IMR-90 (cell line): Measurements from ENCODE around the gene LHX5. TPM values are rescaled to one million over a fixed set of nuclear protein-coding genes. Genes with fewer than 3 reads are reported as not detected.

Experiments
- ATAC-seq: fragments of 200-7000 bp; cut with Tn5 transposase; 2 replicates; pipeline ENCODE4 v1.9.1; 2020; ENCODE audit warnings: low read depth, mild to moderate bottlenecking, moderate library complexity
- BruUV-seq: library from RNA; stranded (reverse); fragments of 400-500 nt; replicated peaks from 2 replicates; lab custom pipeline; 2021; lab: Mats Ljungman, UMichigan
- CTCF ChIA-PET: fragments of 300-600 bp; formaldehyde crosslinking; extraction: SDS; loops from one replicate; lab custom pipeline; 2021; ENCODE audit warnings: antibody characterized with exemption; lab: Yijun Ruan, JAX
- POLR2A ChIA-PET: fragments of 300-600 bp; sonication (Branson Sonifier 250); formaldehyde crosslinking; loops from one replicate; lab custom pipeline; 2022; ENCODE audit warnings: antibody characterized with exemption; ENCODE audit not compliant: unreplicated experiment; lab: Charles Lee
- DNase-seq: peaks from one replicate; pipeline ENCODE4 v3.0.0; 2013
- H2AFZ ChIP-seq: replicated peaks from 2 replicates; pipeline ENCODE3; 2013; ENCODE audit warnings: low read length, mild to moderate bottlenecking; ENCODE audit not compliant: poor library complexity
- H2AK5ac ChIP-seq: 2 replicates; pipeline ENCODE4 v1.6.1; 2013; ENCODE audit warnings: low read depth, low read length, inconsistent platforms
- H2AK9ac ChIP-seq: replicated peaks from 2 replicates; pipeline ENCODE3; 2013; ENCODE audit warnings: mild to moderate bottlenecking, low read depth, low read length, moderate library complexity; ENCODE audit not compliant: poor library complexity
- H2BK120ac ChIP-seq: 2 replicates; pipeline ENCODE4 v1.6.1; 2013; ENCODE audit warnings: low read depth, low read length, inconsistent platforms
- H2BK15ac ChIP-seq: 3 replicates; pipeline ENCODE4 v1.6.1; 2013; ENCODE audit warnings: low read depth, low read length, inconsistent platforms
- H2BK20ac ChIP-seq: 2 replicates; pipeline ENCODE4 v1.6.1; 2013; ENCODE audit warnings: low read depth, mild to moderate bottlenecking, inconsistent platforms, low read length, moderate library complexity
- H2BK5ac ChIP-seq: 2 replicates; pipeline ENCODE4 v1.6.1; 2013; ENCODE audit warnings: mild to moderate bottlenecking, low read depth, low read length, inconsistent platforms; ENCODE audit not compliant: poor library complexity, severe bottlenecking
- H3K14ac ChIP-seq: replicated peaks from 2 replicates; pipeline ENCODE4 v1.6.1; 2013; ENCODE audit warnings: low read depth, low read length, inconsistent platforms
- H3K18ac ChIP-seq: 2 replicates; pipeline ENCODE4 v1.6.1; 2013; ENCODE audit warnings: low read depth, low read length, control low read depth
- H3K23ac ChIP-seq: 2 replicates; pipeline ENCODE4 v1.6.1; 2013; ENCODE audit warnings: low read depth, low read length, inconsistent platforms
- H3K27ac ChIP-seq: 2 replicates; pipeline ENCODE4 v1.5.1; 2013; ENCODE audit warnings: mild to moderate bottlenecking, control low read depth, low read length; ENCODE audit not compliant: insufficient read depth
- H3K27me3 ChIP-seq: 2 replicates; pipeline ENCODE4 v1.6.1; 2013; ENCODE audit warnings: low read length; ENCODE audit not compliant: control insufficient read depth, insufficient read depth
- H3K36me3 ChIP-seq: 2 replicates; pipeline ENCODE4 v1.6.1; 2013; ENCODE audit warnings: low read length, mixed read lengths; ENCODE audit not compliant: control insufficient read depth, insufficient read depth
- H3K4ac ChIP-seq: 2 replicates; pipeline ENCODE4 v1.6.1; 2013; ENCODE audit warnings: low read depth, low read length, inconsistent platforms
- H3K4me1 ChIP-seq: 2 replicates; pipeline ENCODE4 v1.6.1; 2013; ENCODE audit warnings: low read length, mixed read lengths; ENCODE audit not compliant: control insufficient read depth, insufficient read depth
- H3K4me2 ChIP-seq: 2 replicates; pipeline ENCODE4 v1.6.1; 2013; ENCODE audit warnings: low read depth, mild to moderate bottlenecking, control low read depth, low read length, moderate library complexity
- H3K4me3 ChIP-seq: 2 replicates; pipeline ENCODE4 v1.5.1; 2013; ENCODE audit warnings: low read depth, mild to moderate bottlenecking, control low read depth, low read length, moderate library complexity; ENCODE audit not compliant: insufficient read depth
- H3K56ac ChIP-seq: 2 replicates; pipeline ENCODE4 v1.6.1; 2013; ENCODE audit warnings: low read length, inconsistent platforms; ENCODE audit not compliant: insufficient read depth; ENCODE audit errors: extremely low read depth
- H3K79me1 ChIP-seq, 2 experiments: 2 replicates each; pipeline ENCODE4 v1.6.1; 2013; ENCODE audit warnings: low read length in 2 of 2, inconsistent platforms in 1 of 2, low read depth in 1 of 2
- H3K9ac ChIP-seq: 2 replicates; pipeline ENCODE4 v1.6.1; 2013; ENCODE audit warnings: low read depth, low read length, control low read depth
- H3K9me1 ChIP-seq: 2 replicates; pipeline ENCODE4 v1.6.1; 2013; ENCODE audit warnings: low read length, inconsistent platforms; ENCODE audit not compliant: insufficient read depth
- H3K9me3 ChIP-seq: 2 replicates; pipeline ENCODE4 v1.6.1; 2013; ENCODE audit warnings: low read length; ENCODE audit not compliant: control insufficient read depth, insufficient read depth
- H4K20me1 ChIP-seq: 2 replicates; pipeline ENCODE4 v1.6.1; 2013; ENCODE audit warnings: low read length, inconsistent platforms; ENCODE audit not compliant: insufficient read depth
- H4K5ac ChIP-seq: 2 replicates; pipeline ENCODE4 v1.6.1; 2013; ENCODE audit warnings: mild to moderate bottlenecking, low read depth, low read length, control low read depth
- H4K8ac ChIP-seq, 2 experiments: 2 replicates each; pipeline ENCODE4 v1.6.1; 2013; ENCODE audit warnings: low read depth in 2 of 2, low read length in 2 of 2, control low read depth in 1 of 2, inconsistent platforms in 1 of 2
- H4K91ac ChIP-seq: 2 replicates; pipeline ENCODE4 v1.6.1; 2013; ENCODE audit warnings: low read depth, low read length, inconsistent platforms; ENCODE audit not compliant: insufficient read depth
- BHLHE40 ChIP-seq: fragments of 150-350 bp; IDR thresholded peaks from 2 replicates; pipeline ENCODE4 v1.6.1; 2016; ENCODE audit warnings: mild to moderate bottlenecking, low read depth, low read length
- CTCF ChIP-seq: conservative IDR thresholded peaks from 2 replicates; pipeline ENCODE4 v1.5.1; 2012; ENCODE audit warnings: mild to moderate bottlenecking, low read depth, low read length, improper control_type of control experiment
- RAD21 ChIP-seq: IDR thresholded peaks from 2 replicates; pipeline ENCODE4 v1.6.1; 2012; ENCODE audit warnings: low read length, improper control_type of control experiment
- SMC3 ChIP-seq: fragments of 150-350 bp; IDR thresholded peaks from 2 replicates; pipeline ENCODE4 v1.6.1; 2016; ENCODE audit warnings: low read depth, mild to moderate bottlenecking, antibody characterized with exemption, low read length, moderate library complexity
- WGBS, 2 experiments: methylation state at CpG; one replicate each; pipeline versions ENCODE4 v1.1.5 to v1.1.7; 2013; ENCODE audit warnings: missing lambda C conversion rate in 2 of 2; ENCODE audit not compliant: insufficient read length in 1 of 2; ENCODE audit errors: extremely low coverage in 2 of 2; 5-methylcytosine and 5-hydroxymethylcytosine counted together
- dilution Hi-C: fragments of 300-500 bp; cut with HindIII; formaldehyde crosslinking; loops from one replicate; pipeline ENCODE4 v1.14.3; 2018; ENCODE audit warnings: low sequenced_read_pairs; ENCODE audit not compliant: unreplicated experiment
- in situ Hi-C: fragments of 300-500 bp; cut with MboI; formaldehyde crosslinking; loops from 3 replicates; pipeline ENCODE4 v1.14.3; 2019; ENCODE audit warnings: low sequenced_read_pairs, inconsistent platforms, mixed read lengths
- intact Hi-C: fragments of 100-400 bp; cut with micrococcal nuclease; formaldehyde crosslinking; loops from 2 replicates; pipeline ENCODE4 v1.10.0; 2022
- polyA plus RNA-seq, 3 experiments: library from polyadenylated mRNA; depleted of rRNA; stranded (reverse); fragments of >200 nt; gene quantifications; 2 replicates each; pipeline ENCODE4 v1.2.3, GENCODE V29; 2012; ENCODE audit warnings: low replicate concordance in 1 of 3
- total RNA-seq: library from RNA; depleted of rRNA; stranded (reverse); fragments of >200 nt; gene quantifications from 2 replicates; pipeline ENCODE4 v1.2.3, GENCODE V29; 2012
- TF ChIP-seq, protein P1 (sequence below): fragments of 150-350 bp; IDR thresholded peaks from 2 replicates; pipeline ENCODE4 v1.6.1; 2016; ENCODE audit warnings: low read depth, mild to moderate bottlenecking, low read length, moderate library complexity, borderline replicate concordance

Gene LHX5
- total and polyA plus RNA-seq, 2 of the 4 experiments (the other 2 are of a cell fraction), result not detected

- CTCF ChIA-PET, result no interaction called here
- H3K4ac ChIP-seq, result no peak overlapping the region
- H2AK5ac ChIP-seq, result no peak overlapping the region
- no peak overlapping the region for H4K91ac ChIP-seq
- H4K8ac ChIP-seq, result no peak overlapping the region
- no CpG with 5 or more reads among the region's 3 CpGs for WGBS, 2 experiments
- dilution Hi-C loops, result no loop called here
- no peak overlapping the region for H2BK120ac ChIP-seq
- no peak for DNase-seq
- no peak overlapping the region for H3K4me3 ChIP-seq
- H3K9me3 ChIP-seq, result 0 out of 2 replicates have a peak, but pooled peaks cover 2% of the 10 kb centered on the region
- POLR2A ChIA-PET, result no interaction called here
- in situ Hi-C loops, result no loop called here
- no peaks in the 10 kb centered on the region for H3K36me3 ChIP-seq
- H3K56ac ChIP-seq, result no peak overlapping the region
- no peak overlapping the region for H3K27ac ChIP-seq
- no peak overlapping the region for H3K18ac ChIP-seq
- intact Hi-C loops, result no loop called here
- no peak overlapping the region for H2BK20ac ChIP-seq
- H4K5ac ChIP-seq, result no peak overlapping the region
- no peaks in the 10 kb centered on the region for H3K9me1 ChIP-seq
- no TSS peak for BruUV-seq
- no peak overlapping the region for H3K4me2 ChIP-seq
- no peak overlapping the region for H3K23ac ChIP-seq
- peak overlapping the region; percentile 55 for H2AK9ac ChIP-seq
- no peak overlapping the region for H2BK15ac ChIP-seq
- peaks cover 3% of the 10 kb centered on the region; the same call in 1 of the 2 replicates for H3K27me3 ChIP-seq
- no peak overlapping the region for H2BK5ac ChIP-seq
- no peaks in the 10 kb centered on the region for H3K4me1 ChIP-seq
- H3K9ac ChIP-seq, result no peak overlapping the region
- TF ChIP-seq BHLHE40 (no peak), RAD21 (no peak), SMC3 (no peak), CTCF (no peak)
- TF ChIP-seq, protein P1, sequence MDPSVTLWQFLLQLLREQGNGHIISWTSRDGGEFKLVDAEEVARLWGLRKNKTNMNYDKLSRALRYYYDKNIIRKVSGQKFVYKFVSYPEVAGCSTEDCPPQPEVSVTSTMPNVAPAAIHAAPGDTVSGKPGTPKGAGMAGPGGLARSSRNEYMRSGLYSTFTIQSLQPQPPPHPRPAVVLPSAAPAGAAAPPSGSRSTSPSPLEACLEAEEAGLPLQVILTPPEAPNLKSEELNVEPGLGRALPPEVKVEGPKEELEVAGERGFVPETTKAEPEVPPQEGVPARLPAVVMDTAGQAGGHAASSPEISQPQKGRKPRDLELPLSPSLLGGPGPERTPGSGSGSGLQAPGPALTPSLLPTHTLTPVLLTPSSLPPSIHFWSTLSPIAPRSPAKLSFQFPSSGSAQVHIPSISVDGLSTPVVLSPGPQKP, result no peak
- H4K20me1 ChIP-seq, result no peaks in the 10 kb centered on the region
- no peak overlapping the region for H3K14ac ChIP-seq
- no peak overlapping the region for H2AFZ ChIP-seq
- H3K79me1 ChIP-seq, result no peaks in the 10 kb centered on the region
- no peak for ATAC-seq
These were observed 40.9 kb upstream of the LHX5 start for GRCh38 chr12:113512568-113512967.
